ENCODE measurements around the gene REEP1.

DNA sequence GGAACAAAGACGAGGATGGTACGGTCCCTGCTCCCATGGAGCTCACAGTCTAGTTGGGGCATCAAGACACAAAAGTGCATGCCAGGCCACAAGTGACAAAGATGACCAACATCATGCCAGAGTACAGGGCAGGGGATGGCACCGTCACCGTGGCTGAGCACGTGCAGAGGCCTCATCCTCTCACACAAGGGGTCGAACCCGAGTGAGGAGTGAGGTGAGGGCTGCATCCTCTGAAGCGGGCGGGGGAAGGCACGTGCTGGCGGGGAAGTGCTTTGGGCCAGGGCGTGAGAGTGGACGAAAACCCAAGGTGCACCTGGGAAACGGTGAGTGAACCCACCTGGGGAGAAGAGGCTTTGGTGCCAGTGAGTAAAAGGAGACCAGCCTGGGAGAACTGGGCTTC, 97.2 kb downstream of the REEP1 start:
- TF ChIP-seq POLR2AphosphoS5 (IDR thresholded peaks at IDR 0.05): no peak
- no peak for TF ChIP-seq POLR2A (IDR thresholded peaks at IDR 0.05)
- TF ChIP-seq, protein P1, sequence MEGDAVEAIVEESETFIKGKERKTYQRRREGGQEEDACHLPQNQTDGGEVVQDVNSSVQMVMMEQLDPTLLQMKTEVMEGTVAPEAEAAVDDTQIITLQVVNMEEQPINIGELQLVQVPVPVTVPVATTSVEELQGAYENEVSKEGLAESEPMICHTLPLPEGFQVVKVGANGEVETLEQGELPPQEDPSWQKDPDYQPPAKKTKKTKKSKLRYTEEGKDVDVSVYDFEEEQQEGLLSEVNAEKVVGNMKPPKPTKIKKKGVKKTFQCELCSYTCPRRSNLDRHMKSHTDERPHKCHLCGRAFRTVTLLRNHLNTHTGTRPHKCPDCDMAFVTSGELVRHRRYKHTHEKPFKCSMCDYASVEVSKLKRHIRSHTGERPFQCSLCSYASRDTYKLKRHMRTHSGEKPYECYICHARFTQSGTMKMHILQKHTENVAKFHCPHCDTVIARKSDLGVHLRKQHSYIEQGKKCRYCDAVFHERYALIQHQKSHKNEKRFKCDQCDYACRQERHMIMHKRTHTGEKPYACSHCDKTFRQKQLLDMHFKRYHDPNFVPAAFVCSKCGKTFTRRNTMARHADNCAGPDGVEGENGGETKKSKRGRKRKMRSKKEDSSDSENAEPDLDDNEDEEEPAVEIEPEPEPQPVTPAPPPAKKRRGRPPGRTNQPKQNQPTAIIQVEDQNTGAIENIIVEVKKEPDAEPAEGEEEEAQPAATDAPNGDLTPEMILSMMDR (IDR thresholded peaks at IDR 0.05): no peak
- no peak for TF ChIP-seq EP300 (IDR thresholded peaks at IDR 0.05)
